Neural crest cell (in vitro differentiated cells): ENCODE data around the gene GPR141. TPM values are rescaled to one million over a fixed set of nuclear protein-coding genes. Genes with fewer than 3 reads are reported as not detected.
"Not testable (repeated sequence)": the region's sequence is repeated elsewhere in the genome, so short reads cannot be mapped to it uniquely, and the experiment has no call there.

ENCODE experiments used
- DNase-seq: peaks from one replicate; pipeline ENCODE4 v3.0.0; 2021; ENCODE audit warnings: low read depth, mixed read lengths, low spot score
- H3K27ac Mint-ChIP-seq: one replicate; pipeline ENCODE4 v1.8.0; 2021; ENCODE audit warnings: mild to moderate bottlenecking, mixed read lengths; ENCODE audit not compliant: unreplicated experiment
- H3K27me3 Mint-ChIP-seq: 2 replicates; pipeline ENCODE4 v1.8.0; 2021; ENCODE audit warnings: low read depth, mild to moderate bottlenecking, mixed read lengths
- H3K36me3 Mint-ChIP-seq: 2 replicates; pipeline ENCODE4 v1.8.0; 2021; ENCODE audit warnings: low read depth, mild to moderate bottlenecking, mixed read lengths
- H3K4me1 Mint-ChIP-seq: 2 replicates; pipeline ENCODE4 v1.8.0; 2021; ENCODE audit warnings: mixed read lengths
- H3K4me3 Mint-ChIP-seq: one replicate; pipeline ENCODE4 v1.8.0; 2021; ENCODE audit warnings: mild to moderate bottlenecking, mixed read lengths
- H3K9me3 Mint-ChIP-seq: 2 replicates; pipeline ENCODE4 v1.8.0; 2021; ENCODE audit warnings: mixed read lengths
- CTCF ChIP-seq: fragments of 200-600 bp; sonication (generic); conservative IDR thresholded peaks from 2 replicates; pipeline ENCODE4 v1.5.0; 2021; ENCODE audit warnings: antibody characterized with exemption, mild to moderate bottlenecking
- total RNA-seq: library from RNA; stranded (reverse); gene quantifications from 2 replicates; pipeline ENCODE4 v1.2.1, GENCODE V29; 2021

Gene GPR141
- total RNA-seq, 1 donor from 2014 or later: 0.26 TPM

- Mint-ChIP-seq H3K27ac (no peak overlapping the region), H3K4me1 (no peaks in the 10 kb centered on the region), H3K4me3 (no peak overlapping the region), H3K27me3 (no peaks in the 10 kb centered on the region), H3K9me3 (no peaks in the 10 kb centered on the region), H3K36me3 (no peaks in the 10 kb centered on the region)
- no peak for DNase-seq
- no peak for TF ChIP-seq CTCF
Observed at GRCh38 chr7:37701769-37702168, 18.2 kb downstream of the GPR141 start.

- Mint-ChIP-seq H3K36me3 (no peaks in the 10 kb centered on the region), H3K27me3 (no peaks in the 10 kb centered on the region), H3K27ac (no peak overlapping the region), H3K4me3 (no peak overlapping the region), H3K9me3 (no peaks in the 10 kb centered on the region), H3K4me1 (no peaks in the 10 kb centered on the region)
- DNase-seq: no peak
- TF ChIP-seq CTCF: no peak
Observed at GRCh38 chr7:37703361-37703760, 19.8 kb downstream of the GPR141 start.

- H3K4me3 Mint-ChIP-seq, H3K4me1 Mint-ChIP-seq, H3K36me3 Mint-ChIP-seq, H3K27ac Mint-ChIP-seq, H3K9me3 Mint-ChIP-seq, DNase-seq, H3K27me3 Mint-ChIP-seq: not testable (repeated sequence)
Observed at GRCh38 chr7:37704328-37704833, 20.8 kb downstream of the GPR141 start.

- H3K27ac Mint-ChIP-seq: no peak overlapping the region
Observed at GRCh38 chr7:37705976-37706375, 22.4 kb downstream of the GPR141 start.

GRCh38 chr7:37706804-37707203 is 23.2 kb downstream of the GPR141 start:
- Mint-ChIP-seq H3K27ac (no peak overlapping the region), H3K4me3 (no peak overlapping the region), H3K9me3 (no peaks in the 10 kb centered on the region), H3K4me1 (no peaks in the 10 kb centered on the region), H3K36me3 (no peaks in the 10 kb centered on the region), H3K27me3 (no peaks in the 10 kb centered on the region)
- TF ChIP-seq CTCF: no peak
- no peak for DNase-seq

More at GRCh38 chr7:37705976-37706375, 22.4 kb downstream of the GPR141 start:
- no peak overlapping the region for H3K4me3 Mint-ChIP-seq
- no peaks in the 10 kb centered on the region for H3K36me3 Mint-ChIP-seq
- no peaks in the 10 kb centered on the region for H3K4me1 Mint-ChIP-seq
- DNase-seq: no peak
- TF ChIP-seq CTCF: no peak
- no peaks in the 10 kb centered on the region for H3K27me3 Mint-ChIP-seq
- H3K9me3 Mint-ChIP-seq: no peaks in the 10 kb centered on the region

- DNase-seq: no peak
- H3K36me3 Mint-ChIP-seq: no peaks in the 10 kb centered on the region
- no peak overlapping the region for H3K4me3 Mint-ChIP-seq
- no peak for TF ChIP-seq CTCF
- H3K9me3 Mint-ChIP-seq: no peaks in the 10 kb centered on the region
- no peak overlapping the region for H3K27ac Mint-ChIP-seq
- H3K27me3 Mint-ChIP-seq: no peaks in the 10 kb centered on the region
- H3K4me1 Mint-ChIP-seq: no peaks in the 10 kb centered on the region
Observed at GRCh38 chr7:37707754-37708485, 24.4 kb downstream of the GPR141 start.
